Stimulated activated CD4-positive, alpha-beta T cell treated with anti-CD3 and anti-CD28 coated beads, Interleukin-15, amount 100 ng/mL, for 24 hours (primary cell): Measurements from ENCODE around the gene DPY19L1.
A peak's percentile ranks its signal among the peaks of the same experiment; 100 is the strongest.
"Not testable (repeated sequence)": the region's sequence is repeated elsewhere in the genome, so short reads cannot be mapped to it uniquely, and the experiment has no call there.

ENCODE experiments used
- DNase-seq: peaks from one replicate; pipeline ENCODE4 v3.0.0-alpha.2; 2020

The DPY19L1 gene

DNA sequence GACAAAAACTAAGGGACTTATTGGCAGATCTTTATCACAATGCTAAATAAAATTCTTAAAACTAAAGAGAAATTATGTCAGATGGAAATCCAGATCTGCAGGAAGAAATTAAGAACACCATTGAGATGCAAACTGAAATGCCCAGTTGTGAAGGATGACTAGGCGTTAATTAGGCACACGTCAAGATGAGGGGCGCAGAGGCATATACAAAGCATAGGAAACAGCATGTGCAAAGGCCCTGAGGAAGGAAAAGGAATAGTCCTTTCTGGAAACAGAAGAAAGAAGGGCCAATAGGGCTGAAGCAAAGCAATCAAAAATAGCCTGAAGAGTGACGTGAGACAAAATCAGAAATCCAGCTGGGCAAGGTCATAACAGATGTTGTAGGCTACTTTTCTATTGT, 53.1 kb downstream of the DPY19L1 start:
- DNase-seq: not testable (repeated sequence)

DNA sequence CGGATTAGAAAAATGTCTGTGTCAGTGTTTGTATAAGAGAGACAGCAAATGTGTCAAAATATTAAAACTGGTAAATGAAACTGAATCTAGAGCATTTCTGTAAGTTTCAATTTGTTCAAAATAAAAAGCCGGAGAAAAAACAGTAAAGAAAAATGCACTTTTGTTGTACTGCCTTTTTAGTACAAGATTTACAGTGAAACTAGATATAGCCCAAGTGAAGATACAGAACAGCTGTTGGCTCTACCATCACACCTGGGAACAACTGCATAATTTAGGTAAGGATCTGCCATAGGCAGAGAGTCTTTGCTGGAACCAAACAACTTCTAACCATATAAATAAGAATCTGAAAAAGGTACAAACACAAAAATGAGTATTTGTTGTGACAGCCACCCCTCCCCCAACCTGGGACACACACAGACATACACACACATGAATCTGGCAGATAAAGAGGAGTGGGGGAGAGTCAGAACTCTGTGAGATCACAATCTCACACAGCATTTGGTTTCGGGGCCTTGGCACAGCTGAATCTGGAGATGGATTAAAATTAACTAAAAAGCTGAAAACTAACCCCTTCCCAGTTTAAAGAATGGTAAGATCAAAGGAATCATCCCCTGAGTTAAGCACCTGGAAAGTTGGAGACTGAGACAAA, 54.8 kb downstream of the DPY19L1 start:
- no peak for DNase-seq

DNA sequence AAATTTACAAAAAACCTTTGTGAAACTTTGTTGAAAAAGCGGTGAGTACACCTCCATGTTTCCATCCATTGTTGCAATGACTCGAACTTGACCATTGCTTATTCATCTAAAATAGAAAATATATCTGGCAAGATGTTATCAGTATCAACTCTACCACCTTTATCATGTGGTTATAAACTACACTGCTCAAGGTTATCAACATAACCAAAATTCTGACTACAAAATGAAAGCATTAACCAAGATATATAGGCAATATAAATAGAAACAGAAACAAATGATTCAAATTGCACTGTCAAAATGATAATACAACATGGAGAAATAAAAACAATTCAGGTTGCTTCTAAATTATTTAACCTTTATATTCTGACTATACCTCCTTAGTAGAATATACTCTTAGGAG, 58.2 kb downstream of the DPY19L1 start:
- DNase-seq: not testable (repeated sequence)

DNA sequence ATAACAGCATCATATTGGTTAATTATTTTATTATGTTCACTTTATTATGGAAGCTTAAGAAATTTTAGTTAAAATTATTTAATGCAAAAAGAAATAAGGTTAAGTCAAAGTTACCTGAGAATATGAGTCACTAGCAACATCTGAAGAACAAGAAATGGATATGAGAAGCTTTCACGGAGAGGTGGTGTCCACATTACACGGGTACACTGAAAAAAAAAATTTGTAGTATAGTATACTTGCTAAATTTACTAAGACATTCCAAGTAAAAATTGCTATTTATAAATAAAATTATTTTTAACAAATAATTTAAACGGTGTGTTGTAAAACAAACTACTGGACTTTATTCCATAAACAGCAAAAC, 63.9 kb downstream of the DPY19L1 start:
- DNase-seq: no peak

DNA sequence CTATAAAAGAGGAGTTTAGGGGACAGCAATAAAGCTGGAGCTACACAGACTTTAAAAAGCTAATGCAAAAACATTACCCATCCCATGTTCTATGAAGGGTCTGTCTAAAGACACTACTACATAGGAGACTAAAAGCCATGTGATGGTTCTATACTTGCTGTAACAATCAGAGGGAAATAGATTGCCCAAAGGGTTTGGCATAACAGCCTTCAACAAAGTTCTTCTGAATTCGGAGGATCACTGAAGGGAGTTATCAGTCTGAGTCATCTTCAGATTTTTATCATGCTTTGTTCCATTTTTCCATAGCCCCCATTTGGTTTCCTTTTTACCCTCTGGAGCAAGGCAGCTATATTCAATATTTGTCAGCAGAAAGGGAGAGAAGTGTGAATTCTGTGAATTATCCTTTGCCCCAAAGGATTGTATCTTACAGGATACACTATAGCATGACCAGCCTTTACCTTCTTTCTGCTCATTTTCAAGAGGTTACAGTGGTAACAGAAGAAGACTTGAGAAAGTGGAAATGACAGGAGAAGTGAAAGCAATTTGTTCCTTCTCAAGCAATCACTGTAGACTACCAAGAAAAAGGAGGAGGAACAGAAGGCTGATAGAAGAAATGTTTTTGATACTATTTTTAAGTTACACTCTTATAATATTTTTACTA, 64.4 kb downstream of the DPY19L1 start:
- DNase-seq: not testable (repeated sequence)

DNA sequence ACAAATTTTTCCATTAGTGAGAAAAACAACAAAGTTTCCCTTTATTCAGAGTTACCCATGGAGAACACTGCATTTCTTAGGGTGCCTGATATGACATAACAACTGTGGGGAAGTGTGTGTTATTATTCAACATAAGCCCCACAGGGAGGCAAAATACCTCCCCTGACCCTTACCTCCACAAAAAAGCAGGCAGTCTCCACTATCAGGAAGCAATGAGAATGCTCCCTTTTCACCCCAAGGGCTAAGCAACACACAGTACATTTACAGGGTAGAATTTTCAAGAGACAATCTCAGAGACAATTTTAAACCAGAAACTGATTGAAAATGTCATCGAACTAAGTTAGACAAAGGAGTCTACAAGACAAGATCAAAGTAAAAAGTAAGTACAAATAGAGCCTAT, 69.5 kb downstream of the DPY19L1 start:
- DNase-seq: not testable (repeated sequence)

DNA sequence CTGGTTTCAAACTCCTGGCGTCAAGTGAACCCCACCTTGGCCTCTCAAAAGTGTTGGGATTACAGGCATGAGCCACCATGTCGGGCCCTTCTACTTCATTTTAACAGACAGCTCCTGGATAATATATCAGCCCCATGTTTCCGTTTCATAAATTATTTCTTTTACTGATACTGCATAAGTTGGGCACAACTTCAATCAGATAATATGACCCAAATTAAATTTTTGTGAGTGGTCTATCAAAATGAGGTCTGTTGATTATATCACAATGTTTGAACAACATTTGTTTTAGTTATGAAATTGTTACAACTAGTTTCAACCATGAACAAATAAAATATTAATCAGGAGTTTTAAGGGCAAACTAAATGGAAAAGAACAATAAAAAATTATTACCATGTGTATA, 70.8 kb downstream of the DPY19L1 start:
- DNase-seq: not testable (repeated sequence)

DNA sequence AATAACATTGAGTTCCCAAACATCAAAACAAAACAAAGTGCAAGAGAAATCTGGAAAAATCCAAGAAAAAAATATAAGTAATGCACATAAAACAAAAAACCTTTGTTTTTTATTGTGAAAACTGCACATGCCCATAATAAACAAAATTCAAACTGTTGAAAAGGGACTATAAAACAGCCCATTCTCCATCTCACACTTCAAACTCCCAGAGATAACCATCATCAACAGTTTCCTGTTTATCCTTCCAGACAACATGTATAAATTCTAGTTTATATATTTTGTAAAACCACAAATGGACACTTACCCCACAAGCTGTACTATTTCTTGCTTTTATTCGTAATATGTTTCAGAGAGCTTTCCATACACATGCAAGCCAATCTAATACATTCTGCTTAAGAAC, 79.3 kb downstream of the DPY19L1 start:
- DNase-seq: no peak

DNA sequence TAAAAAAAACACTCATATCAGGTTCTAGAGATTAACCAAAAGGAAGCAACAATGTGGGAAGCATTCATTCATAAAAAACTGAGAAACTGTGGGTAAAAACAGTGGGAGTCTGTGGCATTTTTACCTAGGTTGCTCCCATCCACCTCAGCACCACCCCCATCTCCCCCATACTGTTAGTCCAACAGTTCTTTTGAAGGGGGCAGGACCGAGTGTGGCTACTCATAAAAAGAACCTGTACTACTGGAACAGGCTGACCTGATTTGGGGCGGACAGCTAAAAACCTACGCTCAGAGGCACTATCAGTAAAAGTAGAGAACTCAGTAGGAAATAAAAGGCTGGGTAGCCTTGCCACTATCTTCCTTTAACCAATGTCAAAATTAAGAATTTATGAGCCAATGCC, 84.5 kb downstream of the DPY19L1 start:
- no peak for DNase-seq

DNA sequence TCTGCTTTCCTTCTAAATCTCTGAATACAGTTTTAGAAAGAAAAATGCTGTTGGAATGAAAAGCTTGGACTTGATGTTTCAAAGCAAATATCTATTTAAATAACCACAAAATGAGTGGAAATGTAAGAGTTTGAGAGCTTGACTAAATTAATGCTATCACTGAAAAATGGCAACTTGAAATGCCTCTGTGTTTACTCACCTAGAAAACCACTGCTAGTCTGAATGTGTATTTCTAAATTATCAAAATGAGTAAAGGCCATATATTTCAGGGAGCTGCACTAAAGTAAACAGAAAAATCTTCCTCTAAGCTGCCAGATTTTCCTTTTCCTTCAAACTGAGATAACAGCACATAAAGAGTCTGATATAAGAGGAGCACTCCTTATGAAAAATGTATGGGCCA, 87.9 kb downstream of the DPY19L1 start:
- DNase-seq: no peak

DNA sequence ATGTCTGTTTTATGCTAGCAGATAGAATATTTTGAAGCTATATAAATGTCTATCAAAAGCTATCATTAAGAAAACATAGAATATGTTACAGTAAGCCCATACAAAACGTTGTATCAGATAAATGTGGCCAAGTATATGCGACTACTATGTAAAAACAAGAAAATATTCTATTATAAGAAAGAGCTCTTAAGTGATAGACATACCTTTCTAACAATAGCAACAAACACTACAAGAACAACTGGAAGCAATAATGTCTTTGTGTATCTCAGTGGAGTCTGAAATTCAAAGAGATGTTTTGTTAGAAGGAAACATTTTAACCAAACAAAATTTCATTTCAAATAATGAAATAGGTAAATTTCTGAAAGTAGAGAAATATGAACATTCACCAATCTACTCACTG, 89.9 kb downstream of the DPY19L1 start:
- DNase-seq: not testable (repeated sequence)

DNA sequence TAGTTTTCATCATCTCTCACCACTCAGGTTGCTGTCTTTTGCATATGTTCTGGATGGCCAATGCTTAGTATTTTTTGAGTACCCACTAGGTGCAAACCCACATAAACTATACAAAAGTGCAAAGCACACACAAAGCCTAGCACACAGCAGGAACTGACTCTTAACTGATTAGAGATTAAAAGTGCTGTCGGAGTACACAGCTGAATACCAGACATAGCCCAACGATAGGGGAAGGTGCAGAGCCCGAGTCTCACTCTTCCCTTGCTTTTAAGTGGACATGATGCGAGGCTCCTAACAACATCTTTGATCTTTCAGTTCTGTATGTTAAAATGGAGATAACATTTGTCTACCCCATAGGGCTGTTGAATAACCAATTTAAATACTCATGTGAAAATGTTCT, 90.8 kb downstream of the DPY19L1 start:
- DNase-seq: no peak

DNA sequence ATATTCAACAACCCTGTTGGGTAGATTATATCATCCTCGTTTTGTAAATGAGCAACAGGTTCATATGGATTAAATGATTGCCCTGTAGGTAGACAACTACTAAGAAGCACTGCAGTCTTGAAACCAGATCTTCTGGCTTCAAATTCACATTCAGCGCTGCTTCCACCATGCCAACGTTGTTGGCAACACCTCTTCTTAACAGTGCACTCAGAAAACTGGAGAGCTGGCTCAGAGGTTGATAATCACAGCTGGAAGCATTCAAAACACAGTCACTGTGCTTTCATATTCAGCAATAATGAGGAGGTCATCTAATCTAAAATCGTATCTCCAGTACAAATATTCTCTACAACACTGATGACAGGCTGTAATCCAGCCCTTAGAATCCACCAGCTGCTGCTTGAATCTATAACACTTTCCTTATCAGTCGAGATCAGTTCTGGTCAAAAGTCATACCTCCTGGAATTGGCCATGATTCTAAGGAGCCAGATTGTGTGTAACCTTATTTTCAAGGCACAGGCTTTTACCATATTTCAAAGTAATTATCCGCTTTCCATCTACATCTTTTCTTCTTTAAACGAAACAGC, 91.3 kb downstream of the DPY19L1 start:
- DNase-seq: not testable (repeated sequence)

DNA sequence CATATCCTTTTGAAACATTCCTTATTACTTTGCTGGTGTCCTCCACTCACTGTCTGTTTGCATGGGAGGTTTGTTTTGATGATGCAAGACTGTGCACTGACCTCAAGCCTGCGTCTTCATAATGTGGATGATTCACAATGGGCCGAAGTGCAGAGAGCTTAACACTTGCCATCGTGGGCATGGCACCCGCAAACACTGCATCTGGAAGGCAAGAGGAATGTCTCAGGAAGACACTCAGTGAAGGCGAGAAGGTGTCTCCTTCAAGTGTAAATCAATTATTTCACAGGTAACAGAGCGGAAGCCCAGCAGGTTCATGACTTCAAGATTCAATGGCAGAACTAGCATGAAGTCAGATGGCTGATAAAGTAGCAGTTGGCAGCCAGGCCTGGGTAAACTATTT, 98.1 kb downstream of the DPY19L1 start:
- no peak for DNase-seq

DNA sequence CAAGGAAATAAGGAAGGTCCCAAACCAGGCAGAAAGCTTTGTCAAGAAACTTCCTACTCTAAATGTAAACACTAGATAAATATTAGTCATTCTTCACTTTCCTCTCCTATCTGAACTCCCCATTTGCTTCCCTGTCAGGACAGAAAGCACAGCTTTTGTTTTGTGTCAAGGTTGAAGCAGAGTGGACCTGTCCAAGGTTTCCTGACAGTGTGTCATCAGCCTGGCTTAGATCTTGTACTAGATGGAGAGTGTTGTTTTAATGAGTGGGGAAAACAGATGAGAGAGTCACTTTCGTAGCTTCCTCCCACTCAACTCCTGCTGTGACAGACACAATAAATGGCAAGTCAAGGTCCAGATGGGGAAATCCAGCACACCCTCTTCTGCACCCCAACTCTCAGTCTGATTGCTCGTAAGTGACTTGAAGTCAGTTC, 101.5 kb downstream of the DPY19L1 start:
- not testable (repeated sequence) for DNase-seq

DNA sequence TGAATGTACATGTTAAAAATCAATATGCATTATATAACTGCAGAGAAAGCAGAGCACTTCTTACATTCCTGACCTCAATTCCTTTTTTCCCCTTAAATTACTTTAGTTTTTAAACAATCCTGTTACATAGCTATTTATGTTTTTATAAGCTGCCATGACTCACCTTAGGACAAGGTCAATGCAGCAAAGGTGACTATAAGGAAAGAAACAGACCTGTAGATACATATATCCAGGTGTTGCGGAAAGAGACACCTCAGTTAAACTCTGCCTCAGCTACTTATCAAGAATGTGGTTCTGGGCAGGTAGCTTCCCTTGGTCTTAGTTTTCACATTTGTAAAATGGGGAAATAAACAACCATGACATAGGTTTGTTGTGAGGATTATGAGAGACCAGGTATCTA, 105.5 kb downstream of the DPY19L1 start:
- no peak for DNase-seq

DNA sequence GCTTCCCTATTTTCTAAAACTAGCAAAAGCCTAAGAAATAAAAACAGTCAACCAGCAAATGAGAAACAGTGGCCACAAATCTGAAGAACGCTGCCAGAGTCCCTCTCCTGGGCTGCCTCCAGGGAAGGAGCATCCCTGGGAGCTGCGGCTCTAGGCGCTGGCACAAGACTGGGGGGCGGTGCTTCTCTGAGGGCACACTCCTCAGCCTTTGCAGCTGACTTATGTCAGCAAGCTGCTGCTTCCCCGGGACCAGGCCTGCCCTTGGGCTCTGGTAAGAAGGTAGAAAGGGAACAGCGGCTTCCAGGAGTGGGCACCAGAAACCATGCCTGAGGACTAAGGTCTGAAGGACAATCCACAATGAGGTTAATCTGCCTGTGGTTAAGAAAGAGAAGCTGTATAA, 107.5 kb downstream of the DPY19L1 start:
- DNase-seq: not testable (repeated sequence)

DNA sequence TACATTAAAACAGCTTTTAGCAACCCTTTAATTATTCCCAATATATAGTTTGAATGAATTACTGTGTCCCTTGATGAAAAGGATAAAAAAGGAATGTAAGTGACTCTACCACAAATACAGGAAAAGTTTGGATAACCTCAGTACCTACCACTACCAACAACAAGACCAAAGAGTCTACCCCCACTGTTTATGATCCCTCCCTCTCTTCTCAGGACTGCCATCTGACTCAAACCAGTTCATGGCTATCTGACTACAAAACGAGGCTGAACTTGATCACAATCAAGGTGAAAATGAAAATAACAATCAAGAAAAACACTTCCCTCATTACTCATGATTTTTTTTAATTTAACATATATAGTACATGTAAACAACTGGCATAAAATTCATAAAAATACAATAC, 108.7 kb downstream of the DPY19L1 start:
- no peak for DNase-seq

DNA sequence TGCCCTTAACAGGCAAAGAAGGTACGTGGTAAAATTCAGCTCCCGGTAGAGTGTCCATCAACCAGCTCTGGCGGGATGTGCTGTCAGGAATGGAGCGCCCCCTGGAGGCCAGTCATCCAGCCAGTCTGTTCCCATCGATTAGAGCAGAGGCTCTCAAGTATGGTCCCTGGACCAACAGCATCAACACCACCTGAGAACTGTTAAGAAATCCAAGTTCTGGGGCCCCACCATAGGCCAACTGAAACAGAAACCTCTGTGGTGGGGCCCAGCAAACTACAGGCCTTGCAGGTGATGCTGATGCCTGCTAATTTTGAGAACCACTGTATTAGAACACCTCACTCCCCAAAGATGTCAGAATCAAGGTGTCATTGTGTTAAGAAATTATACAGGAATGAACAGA, 109.2 kb downstream of the DPY19L1 start:
- DNase-seq: peak; percentile 71

DNA sequence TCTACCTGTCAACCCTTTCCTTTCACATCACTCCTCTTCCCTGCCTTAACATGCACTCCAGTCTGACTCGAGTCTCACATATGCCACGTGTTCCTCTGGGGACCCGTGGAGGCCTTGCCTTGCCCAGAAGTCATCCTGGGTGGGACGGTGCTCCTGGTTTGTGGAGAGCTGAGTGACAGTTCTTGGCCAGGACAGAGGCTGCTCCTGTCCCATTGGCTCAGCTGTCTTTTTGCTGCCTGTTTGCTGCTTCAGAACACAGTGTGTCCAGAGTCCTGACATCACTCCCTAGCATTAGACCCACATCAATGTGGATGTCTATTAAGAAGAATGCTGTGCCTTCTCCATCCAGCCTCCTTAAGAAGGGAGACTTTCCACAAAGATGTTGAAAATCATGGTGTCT, 116.8 kb downstream of the DPY19L1 start:
- not testable (repeated sequence) for DNase-seq

DNA sequence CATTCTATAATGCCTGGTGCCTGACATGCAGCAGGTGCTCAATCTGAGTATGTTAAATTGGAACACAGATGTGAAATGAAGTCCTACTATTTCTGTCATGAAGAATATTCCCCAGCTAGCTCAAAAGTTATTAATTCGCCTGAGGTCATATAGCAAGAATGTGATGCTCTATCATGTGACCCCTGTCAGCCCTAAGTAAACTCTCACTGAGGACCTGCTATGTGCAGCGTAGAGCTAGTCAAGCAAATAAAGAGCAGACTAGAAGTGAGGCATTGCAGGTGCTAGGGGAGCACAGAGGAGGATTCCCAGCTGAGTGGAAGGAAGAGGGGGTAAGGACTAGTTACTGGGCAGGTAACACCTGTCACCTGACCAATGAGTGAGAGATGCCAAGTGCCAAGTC, 118.2 kb downstream of the DPY19L1 start:
- not testable (repeated sequence) for DNase-seq

DNA sequence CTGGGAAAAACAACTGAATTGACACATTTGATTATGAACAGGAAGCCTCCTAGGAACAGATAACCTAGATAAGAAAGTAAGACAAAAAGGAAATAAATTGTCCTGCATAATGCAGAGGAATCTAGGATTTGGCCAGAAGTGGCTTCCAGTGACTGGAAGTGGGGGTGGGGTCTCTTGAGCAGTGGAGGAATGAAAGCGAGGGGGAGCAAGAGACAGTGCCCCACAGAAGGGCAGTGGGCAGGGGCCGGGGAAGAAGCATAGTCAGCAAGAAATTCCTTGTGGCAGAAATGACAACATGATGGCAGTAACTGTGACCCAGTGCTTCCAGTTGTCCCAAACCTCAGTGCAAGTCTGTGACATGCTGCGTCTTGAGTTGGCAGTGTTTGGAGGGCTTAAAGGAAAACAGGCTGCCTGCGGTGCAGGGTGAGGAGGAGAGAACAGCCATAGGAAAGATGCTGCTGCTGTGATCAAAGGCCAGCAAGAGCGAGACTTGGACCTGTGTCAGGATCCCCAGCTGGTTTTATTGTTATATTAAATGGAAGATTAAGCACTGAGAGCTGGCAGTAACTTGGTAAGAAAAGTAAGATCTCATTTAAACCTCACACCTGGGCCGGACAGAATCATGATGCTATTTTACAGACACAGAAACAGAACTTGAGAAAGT, 119.0 kb downstream of the DPY19L1 start:
- DNase-seq: not testable (repeated sequence)

DNA sequence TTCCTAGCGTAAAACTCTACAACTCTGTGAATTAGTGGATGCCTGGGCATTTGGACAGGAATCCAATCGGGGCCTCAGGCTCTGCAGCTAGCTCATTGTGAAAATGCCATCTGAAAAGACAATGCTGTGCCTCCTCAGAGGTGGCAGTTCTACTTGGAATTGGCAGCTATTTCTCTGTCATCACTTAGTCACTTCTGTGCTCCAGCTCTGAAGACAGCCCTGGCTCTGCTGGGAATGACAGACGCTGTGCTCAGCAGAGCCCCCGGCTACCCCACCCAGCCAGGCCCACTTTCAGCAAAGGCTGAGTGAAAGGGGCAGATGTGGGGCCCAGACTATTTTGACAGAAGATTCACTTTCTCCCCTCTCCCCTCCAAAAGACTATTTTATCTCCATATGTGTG, 119.8 kb downstream of the DPY19L1 start:
- not testable (repeated sequence) for DNase-seq

DNA sequence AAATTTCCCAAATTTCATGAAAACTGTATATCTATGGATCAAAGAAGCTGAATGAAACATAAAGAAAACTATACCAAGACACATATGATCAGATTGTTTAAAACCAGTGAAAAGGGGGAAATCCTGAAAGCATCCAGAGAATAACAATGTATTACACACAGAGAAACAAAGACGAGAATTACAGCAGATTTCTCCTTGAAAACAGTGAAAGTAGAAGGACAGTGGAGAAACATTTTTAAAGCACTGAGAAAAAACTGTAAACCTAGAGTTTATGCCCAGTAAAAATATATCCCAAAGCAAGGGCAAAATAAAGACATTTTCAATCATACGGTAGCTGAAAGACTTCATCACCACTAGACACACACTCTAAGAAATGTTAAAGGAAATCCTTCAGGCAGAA, 121.0 kb downstream of the DPY19L1 start:
- DNase-seq: no peak
